Measurements from ENCODE around the gene PMAIP1. TPM values are rescaled to one million over a fixed set of nuclear protein-coding genes. Genes with fewer than 3 reads are reported as not detected.

Gene PMAIP1
- polyA plus RNA-seq, 1 donor (not counting 4 experiments of a cell fraction or from before 2014, with no cell fraction given), result 49.1 TPM

- peaks cover 28% of the 10 kb centered on the region for H3K4me1 ChIP-seq (ENCODE audit: control insufficient read depth, extremely low read depth, insufficient read depth, low read length)
- H3K9ac ChIP-seq (ENCODE audit: control insufficient read depth, extremely low read depth, insufficient read depth, low read length), result no peak overlapping the region
- dilution Hi-C loops (cut with MboI; ENCODE audit: extremely low pct_ligation_motif_present, low sequenced_read_pairs), result no loop called here
Measured at GRCh38 chr18:59881728-59882656, 17.8 kb upstream of the PMAIP1 start.

GRCh38 chr18:59884351-59884750 is 15.4 kb upstream of the PMAIP1 start:
- TF ChIP-seq CTCF (optimal IDR thresholded peaks at IDR 0.05 in 1 of 3, IDR thresholded peaks at IDR 0.05 in 1 of 3, conservative IDR thresholded peaks at IDR 0.05 in 1 of 3; ENCODE audit: extremely low read depth in 1 of 3, insufficient read depth in 2 of 3, low read length in 3 of 3) (no peak), EZH2 (IDR thresholded peaks at IDR 0.05; ENCODE audit: low read length) (no peak)
- Histone ChIP-seq H3K27me3 (ENCODE audit: control insufficient read depth, extremely low read depth, insufficient read depth, low read length) (no peaks in the 10 kb centered on the region), H3K4me1 (ENCODE audit: control insufficient read depth, extremely low read depth, insufficient read depth, low read length) (peaks cover 28% of the 10 kb centered on the region), H4K20me1 (ENCODE audit: control insufficient read depth, extremely low read depth, insufficient read depth, low read length) (no peaks in the 10 kb centered on the region), H2AFZ (ENCODE audit: control insufficient read depth, low read length) (no peak overlapping the region), H3K4me2 (ENCODE audit: control insufficient read depth, extremely low read depth, insufficient read depth, low read depth, low read length) (no peak overlapping the region), H3K9me3 (ENCODE audit: control insufficient read depth, low read depth, low read length) (no peaks in the 10 kb centered on the region), H3K4me3 (ENCODE audit: control insufficient read depth in 2 of 3, extremely low read depth in 1 of 3, insufficient read depth in 2 of 3, low read depth in 1 of 3, low read length in 3 of 3) (no peak overlapping the region), H3K79me2 (ENCODE audit: control insufficient read depth, insufficient read depth, low read length) (no peaks in the 10 kb centered on the region), H3K27ac (ENCODE audit: control insufficient read depth, insufficient read depth, low read length) (no peak overlapping the region), H3K36me3 (ENCODE audit: control insufficient read depth in 2 of 2, extremely low read depth in 1 of 2, insufficient read depth in 2 of 2, low read length in 2 of 2) (no peaks in the 10 kb centered on the region), H3K9ac (ENCODE audit: control insufficient read depth, extremely low read depth, insufficient read depth, low read length) (no peak overlapping the region), H3K9me1 (ENCODE audit: control insufficient read depth, extremely low read depth, insufficient read depth, low read length) (no peaks in the 10 kb centered on the region)
- DNase-seq (ENCODE audit: low read depth, low spot score) (no peak), FAIRE-seq (no peak)
- dilution Hi-C loops (cut with MboI; ENCODE audit: extremely low pct_ligation_motif_present, low sequenced_read_pairs), result no loop called here

More at GRCh38 chr18:59881728-59882656, 17.8 kb upstream of the PMAIP1 start:
- Histone ChIP-seq H3K27ac (ENCODE audit: control insufficient read depth, insufficient read depth, low read length) (peak overlapping the region; percentile 57), H3K9me1 (ENCODE audit: control insufficient read depth, extremely low read depth, insufficient read depth, low read length) (no peaks in the 10 kb centered on the region), H2AFZ (ENCODE audit: control insufficient read depth, low read length) (peak overlapping the region; percentile 86), H3K27me3 (ENCODE audit: control insufficient read depth, extremely low read depth, insufficient read depth, low read length) (no peaks in the 10 kb centered on the region), H3K9me3 (ENCODE audit: control insufficient read depth, low read depth, low read length) (no peaks in the 10 kb centered on the region), H3K79me2 (ENCODE audit: control insufficient read depth, insufficient read depth, low read length) (no peaks in the 10 kb centered on the region), H3K36me3 (ENCODE audit: control insufficient read depth in 2 of 2, extremely low read depth in 1 of 2, insufficient read depth in 2 of 2, low read length in 2 of 2) (no peaks in the 10 kb centered on the region), H4K20me1 (ENCODE audit: control insufficient read depth, extremely low read depth, insufficient read depth, low read length) (no peaks in the 10 kb centered on the region), H3K4me3 (ENCODE audit: control insufficient read depth in 2 of 3, extremely low read depth in 1 of 3, insufficient read depth in 2 of 3, low read depth in 1 of 3, low read length in 3 of 3) (no peak overlapping the region), H3K4me2 (ENCODE audit: control insufficient read depth, extremely low read depth, insufficient read depth, low read depth, low read length) (peak overlapping the region; percentile 17)
- no peak for TF ChIP-seq CTCF (optimal IDR thresholded peaks at IDR 0.05 in 1 of 3, IDR thresholded peaks at IDR 0.05 in 1 of 3, conservative IDR thresholded peaks at IDR 0.05 in 1 of 3; ENCODE audit: extremely low read depth in 1 of 3, insufficient read depth in 2 of 3, low read length in 3 of 3)
- TF ChIP-seq EZH2 (IDR thresholded peaks at IDR 0.05; ENCODE audit: low read length), result no peak
- DNase-seq (ENCODE audit: low read depth, low spot score) (no peak), FAIRE-seq (peak; percentile 29)
